NCI-H774 (cell line): Measurements from ENCODE around the gene OPTN.
A peak's percentile ranks its signal among the peaks of the same experiment; 100 is the strongest.
"Not testable (repeated sequence)": the region's sequence is repeated elsewhere in the genome, so short reads cannot be mapped to it uniquely, and the experiment has no call there.

Source experiments
- DNase-seq: peaks from one replicate; lab custom pipeline; 2025; lab: John Stamatoyannopoulos, UW

OPTN gene

DNA sequence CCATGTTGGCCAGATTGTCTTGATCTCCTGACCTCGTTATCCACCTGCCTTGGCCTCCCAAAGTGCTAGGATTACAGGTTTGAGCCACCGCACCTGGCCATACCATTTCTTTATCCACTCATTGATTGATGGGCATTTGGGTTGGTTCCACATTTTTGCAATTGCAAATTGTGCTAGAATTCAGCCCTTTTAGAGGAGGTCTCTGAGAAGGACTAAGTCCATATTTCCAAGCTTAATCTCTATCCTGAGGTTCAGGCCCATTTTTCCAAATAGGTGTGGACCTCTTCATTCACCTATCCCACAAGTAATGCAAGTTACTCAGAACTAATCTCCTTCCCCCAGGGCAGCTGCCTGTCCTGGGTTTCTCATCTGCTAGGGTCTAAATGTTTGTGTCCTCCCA is 9.7 kb upstream of the OPTN start:
- no peak for DNase-seq

DNA sequence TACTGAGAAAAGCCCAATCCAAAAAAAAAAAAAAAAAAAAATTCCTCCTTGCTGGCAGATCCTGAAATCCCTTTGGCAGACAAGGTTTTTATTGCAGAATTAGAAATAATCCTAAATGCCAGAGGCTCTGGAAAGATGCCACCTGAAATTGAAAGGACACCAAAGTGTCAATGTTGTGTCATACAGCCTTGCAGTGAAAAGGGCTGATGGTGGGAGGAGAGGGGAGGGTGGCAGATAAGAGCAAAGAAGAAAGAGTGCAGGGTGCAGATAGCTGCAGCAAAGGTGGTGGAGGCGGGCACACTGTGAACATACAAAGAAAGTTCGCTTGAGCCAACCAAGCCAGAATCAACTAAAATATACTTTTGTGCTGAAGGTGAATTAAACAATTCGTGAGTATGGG is 8.2 kb upstream of the OPTN start:
- DNase-seq = no peak

- peak; percentile 79 for DNase-seq
These were observed 7.5 kb upstream of the OPTN start for GRCh38 chr10:13092291-13093102.

- DNase-seq = not testable (repeated sequence)
These were observed 5.9 kb upstream of the OPTN start for GRCh38 chr10:13094082-13094481.

GRCh38 chr10:13095094-13095493 is 4.9 kb upstream of the OPTN start:
- no peak for DNase-seq

DNA sequence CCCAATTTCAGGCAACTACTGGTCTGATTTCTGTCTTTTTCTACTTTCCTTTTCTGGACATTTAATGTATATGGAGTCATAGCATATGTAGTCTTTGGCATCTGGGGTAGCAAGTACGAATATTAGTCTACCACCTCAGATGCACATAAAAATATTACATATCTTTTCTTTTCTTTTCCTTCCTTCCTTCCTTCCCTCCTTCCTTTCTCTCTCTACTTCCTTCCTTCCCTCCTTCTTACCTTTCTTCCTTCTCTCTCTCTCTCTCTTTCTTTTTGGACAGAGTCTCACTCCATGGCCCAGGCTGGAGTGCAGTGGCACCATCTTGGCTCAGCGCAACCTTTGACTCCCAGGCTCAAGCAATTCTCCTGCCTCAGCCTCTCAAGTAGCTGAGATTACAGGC is 4.0 kb upstream of the OPTN start:
- no peak for DNase-seq

- DNase-seq = peak; percentile 60
These were observed 758 bp upstream of the OPTN start for GRCh38 chr10:13099144-13099665.

GRCh38 chr10:13100349-13101294 is 659 bp downstream of the OPTN start:
- no peak for DNase-seq

GRCh38 chr10:13102002-13102794 is 2.2 kb downstream of the OPTN start:
- DNase-seq = no peak

GRCh38 chr10:13103554-13103953 is 3.6 kb downstream of the OPTN start:
- DNase-seq = no peak

- no peak for DNase-seq
These were observed 4.7 kb downstream of the OPTN start for GRCh38 chr10:13104697-13105096.

DNA sequence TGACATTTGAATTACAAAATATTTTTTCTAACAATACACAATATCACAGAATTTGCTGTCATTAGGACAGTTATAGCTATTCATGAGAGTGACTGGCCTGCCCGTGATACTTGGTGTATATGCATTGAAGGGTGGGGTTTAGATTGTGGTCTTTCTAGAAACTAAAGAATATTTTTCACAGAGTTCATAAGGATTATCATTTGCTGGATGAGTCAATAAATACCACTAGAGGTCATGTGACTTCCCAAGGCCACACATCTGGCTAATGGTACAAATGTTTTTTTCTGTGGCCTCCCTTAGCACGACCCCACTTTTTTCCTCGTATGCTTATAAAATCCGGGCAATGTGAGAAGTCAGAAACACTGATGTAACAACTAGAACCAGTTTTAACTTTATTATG is 5.2 kb downstream of the OPTN start:
- DNase-seq = no peak

GRCh38 chr10:13106387-13107045 is 6.6 kb downstream of the OPTN start:
- no peak for DNase-seq

DNA sequence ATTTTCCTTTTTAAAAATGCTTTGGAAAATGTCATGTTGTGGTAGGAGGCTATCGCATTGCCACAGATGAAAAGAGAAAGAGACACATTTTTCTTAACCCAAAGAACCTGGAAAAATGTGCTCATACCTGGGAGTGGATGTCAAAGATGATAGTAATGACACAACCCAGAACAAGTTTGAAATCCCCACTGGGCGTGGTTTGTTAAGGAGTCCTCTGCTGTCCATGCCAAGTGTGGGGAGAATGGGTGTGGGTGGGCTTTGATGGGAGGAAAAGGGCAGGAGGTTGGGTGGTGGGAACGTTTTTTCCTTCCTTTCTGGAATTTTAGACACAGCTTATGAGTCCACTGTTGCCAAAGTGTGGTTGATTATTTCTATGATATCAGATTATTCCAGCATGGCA is 10.9 kb downstream of the OPTN start:
- DNase-seq = no peak

GRCh38 chr10:13113544-13113943 is 13.6 kb downstream of the OPTN start:
- no peak for DNase-seq

- DNase-seq = no peak
These were observed 16.2 kb downstream of the OPTN start for GRCh38 chr10:13115832-13116803.

DNA sequence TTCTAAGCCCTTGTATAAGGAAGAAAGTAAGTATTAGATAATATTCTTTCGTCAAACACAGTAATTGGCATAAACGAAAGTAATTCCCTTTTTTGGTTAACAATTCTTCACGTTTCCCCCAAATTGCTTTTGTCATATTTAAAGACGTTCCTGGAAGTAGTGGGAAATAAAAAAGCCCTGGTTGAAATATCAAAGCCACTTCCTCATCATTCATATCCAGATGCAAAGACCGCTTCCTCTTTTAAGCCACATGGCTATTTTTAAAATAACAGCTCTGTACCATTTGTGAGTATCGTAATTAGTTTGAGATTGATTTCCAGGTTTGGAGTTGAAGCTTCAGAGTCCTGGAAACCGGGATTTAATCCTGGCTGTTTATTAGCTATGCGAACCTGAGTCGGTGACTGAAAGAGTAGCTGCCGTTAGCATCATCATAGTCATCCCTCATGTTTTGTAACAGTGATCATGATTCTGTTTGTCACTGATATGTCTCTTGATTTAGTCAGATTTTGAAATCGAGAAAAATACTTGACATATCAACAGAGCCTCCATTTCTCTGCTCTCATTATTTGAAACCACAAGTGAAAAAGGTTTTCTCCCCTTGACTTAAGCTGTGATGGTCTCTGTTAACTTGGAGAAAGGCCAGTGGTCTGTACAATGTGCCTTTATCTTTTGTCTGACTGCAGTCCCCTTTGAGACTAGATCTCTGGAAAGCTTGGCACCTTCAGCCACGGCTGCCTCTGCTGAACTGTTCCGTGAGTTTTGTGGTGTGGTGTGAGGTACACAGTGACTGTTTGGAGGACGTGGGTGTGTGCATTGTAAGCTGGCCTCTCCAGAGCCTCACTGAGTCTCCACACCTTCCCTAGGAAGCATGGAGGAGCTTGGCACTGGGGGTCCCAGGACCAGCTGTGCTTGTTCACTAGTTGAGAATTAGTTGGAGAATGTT is 18.1 kb downstream of the OPTN start:
- DNase-seq = no peak

GRCh38 chr10:13118784-13119410 is 18.9 kb downstream of the OPTN start:
- no peak for DNase-seq
